NCI-H146 treated with DMSO at 0.1 percent for 48 hours (cell line): ENCODE data around the gene TESPA1.
"Not testable (repeated sequence)": the region's sequence is repeated elsewhere in the genome, so short reads cannot be mapped to it uniquely, and the experiment has no call there.

Experiments
- DNase-seq: peaks from one replicate; lab custom pipeline; 2025; ENCODE audit not compliant: unreplicated experiment; lab: John Stamatoyannopoulos, UW

The TESPA1 gene

GRCh38 chr12:54949073-54949711 is 35.4 kb downstream of the TESPA1 start:
- no peak for DNase-seq

- no peak for DNase-seq
Observed at GRCh38 chr12:54948171-54948570, 36.4 kb downstream of the TESPA1 start.

- no peak for DNase-seq
Observed at GRCh38 chr12:54945082-54945481, 39.5 kb downstream of the TESPA1 start.

- not testable (repeated sequence) for DNase-seq
Observed at GRCh38 chr12:54943292-54943691, 41.3 kb downstream of the TESPA1 start.

GRCh38 chr12:54941659-54942058 is 42.9 kb downstream of the TESPA1 start:
- DNase-seq: no peak

GRCh38 chr12:54940727-54941315 is 43.7 kb downstream of the TESPA1 start:
- DNase-seq: no peak

- no peak for DNase-seq
Observed at GRCh38 chr12:54937929-54938328, 46.6 kb downstream of the TESPA1 start.

GRCh38 chr12:54937376-54937775 is 47.2 kb downstream of the TESPA1 start:
- DNase-seq: no peak

- no peak for DNase-seq
Observed at GRCh38 chr12:54936736-54937135, 47.8 kb downstream of the TESPA1 start.

GRCh38 chr12:54935235-54935951 is 49.2 kb downstream of the TESPA1 start:
- DNase-seq: no peak

- DNase-seq: no peak
Observed at GRCh38 chr12:54934419-54934818, 50.1 kb downstream of the TESPA1 start.

GRCh38 chr12:54933376-54933775 is 51.2 kb downstream of the TESPA1 start:
- no peak for DNase-seq

GRCh38 chr12:54932691-54933090 is 51.9 kb downstream of the TESPA1 start:
- DNase-seq: no peak

- no peak for DNase-seq
Observed at GRCh38 chr12:54932038-54932437, 52.5 kb downstream of the TESPA1 start.

- no peak for DNase-seq
Observed at GRCh38 chr12:54929998-54930397, 54.6 kb downstream of the TESPA1 start.

GRCh38 chr12:54926246-54926645 is 58.3 kb downstream of the TESPA1 start:
- DNase-seq: no peak

GRCh38 chr12:54924972-54925707 is 59.4 kb downstream of the TESPA1 start:
- DNase-seq: no peak

- DNase-seq: no peak
Observed at GRCh38 chr12:54917001-54917488, 67.5 kb downstream of the TESPA1 start.
